ENCODE data around the gene C1QTNF8.

C1QTNF8 gene

GRCh38 chr16:1094601-1095449 lies 1.2 kb downstream of the C1QTNF8 start:
- H3K23ac ChIP-seq (ENCODE audit: low read depth, low read length, poor library complexity) = no peak overlapping the region
- H3K36me3 ChIP-seq (replicated peaks in 1 of 2; ENCODE audit: control insufficient read depth in 2 of 2, insufficient read depth in 2 of 2, low read length in 2 of 2) = no peaks in the 10 kb centered on the region
- H3K9ac ChIP-seq (ENCODE audit: low read depth, low read length, poor library complexity) = no peak overlapping the region
- H3K79me1 ChIP-seq (ENCODE audit: low read depth, low read length) = no peaks in the 10 kb centered on the region
- H3K27me3 ChIP-seq (ENCODE audit: control insufficient read depth in 3 of 3, insufficient read depth in 3 of 3, low read depth in 1 of 3, low read length in 3 of 3) = peaks cover 0 to 27% (median 0%) of the 10 kb centered on the region in 3 experiments
- no peak overlapping the region for H2BK5ac ChIP-seq (ENCODE audit: low read length)
- peak overlapping the region; percentile 38 for H3K18ac ChIP-seq (ENCODE audit: low read length)
- no peak overlapping the region for H3K4ac ChIP-seq (ENCODE audit: low read length)
- no peak overlapping the region for H3K27ac ChIP-seq (replicated peaks; ENCODE audit: low read length)
- H4K8ac ChIP-seq (ENCODE audit: low read depth, low read length) = no peak overlapping the region
- DNase-seq (ENCODE audit: low spot score) = no peak
- no peak overlapping the region for H3K4me3 ChIP-seq (ENCODE audit: low read length in 2 of 2)
- H2BK15ac ChIP-seq (ENCODE audit: low read length) = peak overlapping the region; percentile 58
- H2AK5ac ChIP-seq (ENCODE audit: low read depth, low read length) = peak overlapping the region; percentile 90
- H2BK120ac ChIP-seq (ENCODE audit: low read depth, low read length) = no peak overlapping the region
- H3K9me3 ChIP-seq (replicated peaks in 1 of 2; ENCODE audit: control insufficient read depth in 2 of 2, insufficient read depth in 1 of 2, low read depth in 1 of 2, low read length in 2 of 2) = no peaks in the 10 kb centered on the region
- H3K4me1 ChIP-seq (ENCODE audit: control insufficient read depth in 2 of 2, insufficient read depth in 1 of 2, low read depth in 1 of 2, low read length in 2 of 2) = peaks cover 29 to 35% of the 10 kb centered on the region in 2 donors
- H2AFZ ChIP-seq (ENCODE audit: low read length) = no peak overlapping the region
- no peak overlapping the region for H4K91ac ChIP-seq (ENCODE audit: low read depth, low read length, poor library complexity)
- H3K14ac ChIP-seq (ENCODE audit: low read length) = peak overlapping the region; percentile 8
- no peak overlapping the region for H3K4me2 ChIP-seq (ENCODE audit: insufficient read depth, low read length, poor library complexity, severe bottlenecking)
- WGBS, 2 donors (ENCODE audit: extremely low coverage in 2 of 2, insufficient read length in 2 of 2, insufficient replicate concordance in 1 of 2) = no CpG with 5 or more reads among the region's 29 CpGs
- peak overlapping the region; percentile 90 for H2BK12ac ChIP-seq (ENCODE audit: low read length)

GRCh38 chr16:1094124-1094479 lies 1.9 kb downstream of the C1QTNF8 start:
- no peak for DNase-seq (ENCODE audit: low spot score)
- Histone ChIP-seq H4K91ac (ENCODE audit: low read depth, low read length, poor library complexity) (no peak overlapping the region), H3K36me3 (replicated peaks in 1 of 2; ENCODE audit: control insufficient read depth in 2 of 2, insufficient read depth in 2 of 2, low read length in 2 of 2) (no peaks in the 10 kb centered on the region), H3K27ac (replicated peaks; ENCODE audit: low read length) (peak overlapping the region; percentile 30), H2BK15ac (ENCODE audit: low read length) (peak overlapping the region; percentile 30), H2AFZ (ENCODE audit: low read length) (no peak overlapping the region), H3K4me2 (ENCODE audit: insufficient read depth, low read length, poor library complexity, severe bottlenecking) (no peak overlapping the region), H3K23ac (ENCODE audit: low read depth, low read length, poor library complexity) (peak overlapping the region; percentile 34), H3K4me3 (ENCODE audit: low read length in 2 of 2) (no peak overlapping the region), H3K79me1 (ENCODE audit: low read depth, low read length) (no peaks in the 10 kb centered on the region), H3K14ac (ENCODE audit: low read length) (no peak overlapping the region), H3K4me1 (ENCODE audit: control insufficient read depth in 2 of 2, insufficient read depth in 1 of 2, low read depth in 1 of 2, low read length in 2 of 2) (peaks cover 25 to 29% of the 10 kb centered on the region in 2 donors), H2BK5ac (ENCODE audit: low read length) (no peak overlapping the region), H2BK120ac (ENCODE audit: low read depth, low read length) (no peak overlapping the region), H3K18ac (ENCODE audit: low read length) (peak overlapping the region; percentile 28), H2AK5ac (ENCODE audit: low read depth, low read length) (peak overlapping the region; percentile 90), H3K9ac (ENCODE audit: low read depth, low read length, poor library complexity) (no peak overlapping the region), H3K27me3 (ENCODE audit: control insufficient read depth in 3 of 3, insufficient read depth in 3 of 3, low read depth in 1 of 3, low read length in 3 of 3) (peaks cover 0 to 23% (median 0%) of the 10 kb centered on the region in 3 experiments), H3K4ac (ENCODE audit: low read length) (no peak overlapping the region), H3K9me3 (replicated peaks in 1 of 2; ENCODE audit: control insufficient read depth in 2 of 2, insufficient read depth in 1 of 2, low read depth in 1 of 2, low read length in 2 of 2) (no peaks in the 10 kb centered on the region), H4K8ac (ENCODE audit: low read depth, low read length) (no peak overlapping the region), H2BK12ac (ENCODE audit: low read length) (peak overlapping the region; percentile 41)
- no CpG with 5 or more reads among the region's 13 CpGs for WGBS, 2 donors (ENCODE audit: extremely low coverage in 2 of 2, insufficient read length in 2 of 2, insufficient replicate concordance in 1 of 2)

- Histone ChIP-seq H3K9me3 (replicated peaks in 1 of 2; ENCODE audit: control insufficient read depth in 2 of 2, insufficient read depth in 1 of 2, low read depth in 1 of 2, low read length in 2 of 2) (no peaks in the 10 kb centered on the region), H3K4me1 (ENCODE audit: control insufficient read depth in 2 of 2, insufficient read depth in 1 of 2, low read depth in 1 of 2, low read length in 2 of 2) (peaks cover 20 to 25% of the 10 kb centered on the region in 2 donors), H3K4me3 (ENCODE audit: low read length in 2 of 2) (no peak overlapping the region), H2BK120ac (ENCODE audit: low read depth, low read length) (no peak overlapping the region), H4K91ac (ENCODE audit: low read depth, low read length, poor library complexity) (no peak overlapping the region), H2AK5ac (ENCODE audit: low read depth, low read length) (peak overlapping the region; percentile 90), H2BK15ac (ENCODE audit: low read length) (peak overlapping the region; percentile 30), H3K23ac (ENCODE audit: low read depth, low read length, poor library complexity) (peak overlapping the region; percentile 34), H3K36me3 (replicated peaks in 1 of 2; ENCODE audit: control insufficient read depth in 2 of 2, insufficient read depth in 2 of 2, low read length in 2 of 2) (no peaks in the 10 kb centered on the region), H4K8ac (ENCODE audit: low read depth, low read length) (no peak overlapping the region), H3K27me3 (ENCODE audit: control insufficient read depth in 3 of 3, insufficient read depth in 3 of 3, low read depth in 1 of 3, low read length in 3 of 3) (peaks cover 0 to 21% (median 0%) of the 10 kb centered on the region in 3 experiments), H2BK5ac (ENCODE audit: low read length) (no peak overlapping the region), H3K79me1 (ENCODE audit: low read depth, low read length) (no peaks in the 10 kb centered on the region), H3K14ac (ENCODE audit: low read length) (no peak overlapping the region), H3K4me2 (ENCODE audit: insufficient read depth, low read length, poor library complexity, severe bottlenecking) (no peak overlapping the region), H2AFZ (ENCODE audit: low read length) (no peak overlapping the region), H2BK12ac (ENCODE audit: low read length) (peak overlapping the region; percentile 75), H3K9ac (ENCODE audit: low read depth, low read length, poor library complexity) (no peak overlapping the region), H3K4ac (ENCODE audit: low read length) (no peak overlapping the region), H3K18ac (ENCODE audit: low read length) (peak overlapping the region; percentile 48), H3K27ac (replicated peaks; ENCODE audit: low read length) (peak overlapping the region; percentile 30)
- WGBS, 2 donors (ENCODE audit: extremely low coverage in 2 of 2, insufficient read length in 2 of 2, insufficient replicate concordance in 1 of 2) = no CpG with 5 or more reads among the region's 85 CpGs
- DNase-seq (ENCODE audit: low spot score) = no peak
Measured at GRCh38 chr16:1093284-1094123, 2.5 kb downstream of the C1QTNF8 start.

Measured in neuronal stem cell (in vitro differentiated cells).